Activated T-helper 1 cell treated with anti-CD3 and anti-CD28 coated beads, Interleukin-12 subunit alpha, Interleukin-12 subunit beta, Interleukin-2, Interleukin-4 antibody, amounts not matched to agents 30 ng/mL and 10 ng/mL and 1 ng/mL, durations not matched to agents 14 hours and 24 hours and 36 hours (primary cell): ENCODE results near the gene MAML2. TPM values are rescaled to one million over a fixed set of nuclear protein-coding genes. Genes with fewer than 3 reads are reported as not detected.
"Not testable (repeated sequence)": the region's sequence is repeated elsewhere in the genome, so short reads cannot be mapped to it uniquely, and the experiment has no call there.

ENCODE experiments used
- DNase-seq: peaks from one replicate; pipeline ENCODE4 v3.0.0; 2021; ENCODE audit warnings: low spot score
- H3K27ac Mint-ChIP-seq: one replicate; pipeline ENCODE4 v1.8.0; 2021; ENCODE audit warnings: mild to moderate bottlenecking, mixed read lengths
- H3K27me3 Mint-ChIP-seq: one replicate; pipeline ENCODE4 v1.8.0; 2022; ENCODE audit warnings: mild to moderate bottlenecking, moderate library complexity, mixed read lengths; ENCODE audit not compliant: insufficient read depth
- H3K36me3 Mint-ChIP-seq: one replicate; pipeline ENCODE4 v1.8.0; 2021; ENCODE audit warnings: low read depth, mixed read lengths
- H3K4me1 Mint-ChIP-seq: one replicate; pipeline ENCODE4 v1.8.0; 2021; ENCODE audit warnings: low read depth, mixed read lengths
- H3K4me3 Mint-ChIP-seq: one replicate; pipeline ENCODE4 v1.8.0; 2021; ENCODE audit warnings: mild to moderate bottlenecking, moderate library complexity, mixed read lengths
- H3K9me3 Mint-ChIP-seq: one replicate; pipeline ENCODE4 v1.8.0; 2021; ENCODE audit warnings: mixed read lengths
- intact Hi-C: fragments of 100-400 bp; cut with micrococcal nuclease; formaldehyde crosslinking; loops from one replicate; pipeline ENCODE4 v1.15.1; 2024
- total RNA-seq: library from RNA; stranded (reverse); gene quantifications from 2 replicates; pipeline ENCODE4 v1.2.3, GENCODE V29; 2022

Gene MAML2
- total RNA-seq, 1 donor from 2014 or later: 10.0 TPM

- Mint-ChIP-seq H3K4me1 (peaks cover 65% of the 10 kb centered on the region), H3K4me3 (no peak overlapping the region), H3K27ac (no peak overlapping the region), H3K36me3 (peaks cover 17% of the 10 kb centered on the region), H3K9me3 (peaks cover 3% of the 10 kb centered on the region), H3K27me3 (no peaks in the 10 kb centered on the region)
- no peak for DNase-seq
- intact Hi-C loops: loop anchor here (1.0 kb wide), 1 partner anchor 8 kb away; no protein-coding TSS in a partner anchor
These were observed 145.9 kb downstream of the MAML2 start for GRCh38 chr11:96197103-96197502.

GRCh38 chr11:96196181-96196662, 146.8 kb downstream of the MAML2 start:
- peaks cover 3% of the 10 kb centered on the region for H3K9me3 Mint-ChIP-seq
- no peak for DNase-seq
- H3K27ac Mint-ChIP-seq: no peak overlapping the region
- no peaks in the 10 kb centered on the region for H3K27me3 Mint-ChIP-seq
- no peak overlapping the region for H3K4me3 Mint-ChIP-seq
- intact Hi-C loops: no loop called here
- H3K36me3 Mint-ChIP-seq: peaks cover 16% of the 10 kb centered on the region
- peaks cover 64% of the 10 kb centered on the region for H3K4me1 Mint-ChIP-seq

- DNase-seq: no peak
- Mint-ChIP-seq H3K4me1 (peaks cover 62% of the 10 kb centered on the region), H3K4me3 (no peak overlapping the region), H3K27ac (no peak overlapping the region), H3K9me3 (no peaks in the 10 kb centered on the region), H3K36me3 (peaks cover 14% of the 10 kb centered on the region), H3K27me3 (no peaks in the 10 kb centered on the region)
- intact Hi-C loops: no loop called here
These were observed 147.3 kb downstream of the MAML2 start for GRCh38 chr11:96195671-96196070.

- Mint-ChIP-seq H3K4me1 (peaks cover 62% of the 10 kb centered on the region), H3K4me3 (peak overlapping the region; percentile 23), H3K36me3 (peaks cover 16% of the 10 kb centered on the region), H3K27ac (peak overlapping the region; percentile 30), H3K27me3 (no peaks in the 10 kb centered on the region), H3K9me3 (no peaks in the 10 kb centered on the region)
- intact Hi-C loops: no loop called here
- no peak for DNase-seq
These were observed 148.2 kb downstream of the MAML2 start for GRCh38 chr11:96194581-96195374.

GRCh38 chr11:96193745-96194443, 149.1 kb downstream of the MAML2 start:
- H3K36me3 Mint-ChIP-seq: peaks cover 11% of the 10 kb centered on the region
- peaks cover 64% of the 10 kb centered on the region for H3K4me1 Mint-ChIP-seq
- no peak overlapping the region for H3K27ac Mint-ChIP-seq
- H3K27me3 Mint-ChIP-seq: no peaks in the 10 kb centered on the region
- H3K9me3 Mint-ChIP-seq: no peaks in the 10 kb centered on the region
- DNase-seq: no peak
- intact Hi-C loops: no loop called here
- no peak overlapping the region for H3K4me3 Mint-ChIP-seq

GRCh38 chr11:96191752-96192151, 151.2 kb downstream of the MAML2 start:
- Mint-ChIP-seq H3K27ac (no peak overlapping the region), H3K4me1 (peaks cover 70% of the 10 kb centered on the region), H3K27me3 (no peaks in the 10 kb centered on the region), H3K9me3 (no peaks in the 10 kb centered on the region), H3K36me3 (peaks cover 14% of the 10 kb centered on the region), H3K4me3 (no peak overlapping the region)
- no peak for DNase-seq
- intact Hi-C loops: no loop called here

- Mint-ChIP-seq H3K27me3 (no peaks in the 10 kb centered on the region), H3K27ac (peak overlapping the region; percentile 74), H3K4me3 (peak overlapping the region; percentile 38), H3K4me1 (peaks cover 54% of the 10 kb centered on the region), H3K36me3 (peaks cover 11% of the 10 kb centered on the region), H3K9me3 (no peaks in the 10 kb centered on the region)
- no peak for DNase-seq
- intact Hi-C loops: loop anchor here (1.0 to 2.0 kb wide), 8 partner anchors 8 to 115 kb away; no protein-coding TSS in a partner anchor
These were observed 153.6 kb downstream of the MAML2 start for GRCh38 chr11:96189351-96189750.

GRCh38 chr11:96188243-96189006, 154.6 kb downstream of the MAML2 start:
- Mint-ChIP-seq H3K27ac (peak overlapping the region; percentile 74), H3K36me3 (peaks cover 11% of the 10 kb centered on the region), H3K4me1 (peaks cover 45% of the 10 kb centered on the region), H3K27me3 (no peaks in the 10 kb centered on the region), H3K9me3 (no peaks in the 10 kb centered on the region), H3K4me3 (peak overlapping the region; percentile 4)
- no peak for DNase-seq
- intact Hi-C loops: loop anchor here (1.0 to 2.0 kb wide), 13 partner anchors 9 to 500 kb away; partner anchors contain the start of gene MAML2

- intact Hi-C loops: loop anchor here (1.0 to 2.0 kb wide), 9 partner anchors 17 to 500 kb away; partner anchors contain the start of gene MAML2
- H3K9me3 Mint-ChIP-seq: no peaks in the 10 kb centered on the region
- peak overlapping the region; percentile 4 for H3K4me3 Mint-ChIP-seq
- no peaks in the 10 kb centered on the region for H3K27me3 Mint-ChIP-seq
- no peak for DNase-seq
- H3K36me3 Mint-ChIP-seq: peaks cover 11% of the 10 kb centered on the region
- H3K4me1 Mint-ChIP-seq: peaks cover 43% of the 10 kb centered on the region
- H3K27ac Mint-ChIP-seq: no peak overlapping the region
These were observed 155.2 kb downstream of the MAML2 start for GRCh38 chr11:96187822-96188221.

- H3K27ac Mint-ChIP-seq: no peak overlapping the region
- intact Hi-C loops: no loop called here
- H3K4me1 Mint-ChIP-seq: peaks cover 43% of the 10 kb centered on the region
- H3K27me3 Mint-ChIP-seq: no peaks in the 10 kb centered on the region
- H3K4me3 Mint-ChIP-seq: no peak overlapping the region
- H3K36me3 Mint-ChIP-seq: peaks cover 9% of the 10 kb centered on the region
- no peak for DNase-seq
- H3K9me3 Mint-ChIP-seq: no peaks in the 10 kb centered on the region
These were observed 156.2 kb downstream of the MAML2 start for GRCh38 chr11:96186806-96187205.

GRCh38 chr11:96185220-96185768, 157.7 kb downstream of the MAML2 start:
- intact Hi-C loops: no loop called here
- DNase-seq: no peak
- Mint-ChIP-seq H3K4me1 (peaks cover 36% of the 10 kb centered on the region), H3K27me3 (no peaks in the 10 kb centered on the region), H3K36me3 (peaks cover 3% of the 10 kb centered on the region), H3K27ac (no peak overlapping the region), H3K9me3 (no peaks in the 10 kb centered on the region), H3K4me3 (no peak overlapping the region)

- DNase-seq, H3K4me3 Mint-ChIP-seq, H3K9me3 Mint-ChIP-seq, intact Hi-C loops, H3K27ac Mint-ChIP-seq, H3K27me3 Mint-ChIP-seq: not testable (repeated sequence)
- H3K36me3 Mint-ChIP-seq: peaks cover 15% of the 10 kb centered on the region
- H3K4me1 Mint-ChIP-seq: peaks cover 29% of the 10 kb centered on the region
These were observed 162.1 kb downstream of the MAML2 start for GRCh38 chr11:96180937-96181336.
